HG03025 (cell line): ENCODE results near the gene GATB.
"Not testable (repeated sequence)": the region's sequence is repeated elsewhere in the genome, so short reads cannot be mapped to it uniquely, and the experiment has no call there.

ENCODE experiments used
- ATAC-seq: cut with Tn5 transposase; IDR thresholded peaks from one replicate; pipeline ENCODE4 v1.9.1; 2021; ENCODE audit warnings: mild to moderate bottlenecking, moderate library complexity; ENCODE audit not compliant: unreplicated experiment, low FRiP score

GATB gene

GRCh38 chr4:151736852-151737251, 24.0 kb downstream of the GATB start:
- not testable (repeated sequence) for ATAC-seq

GRCh38 chr4:151736361-151736760, 24.4 kb downstream of the GATB start:
- no peak for ATAC-seq

- ATAC-seq: not testable (repeated sequence)
Observed at GRCh38 chr4:151731670-151732069, 29.1 kb downstream of the GATB start.

GRCh38 chr4:151729731-151730559, 30.9 kb downstream of the GATB start:
- no peak for ATAC-seq

GRCh38 chr4:151728679-151729078, 32.1 kb downstream of the GATB start:
- no peak for ATAC-seq

- ATAC-seq: no peak
Observed at GRCh38 chr4:151728006-151728405, 32.8 kb downstream of the GATB start.

GRCh38 chr4:151727365-151727764, 33.4 kb downstream of the GATB start:
- ATAC-seq: no peak

GRCh38 chr4:151725087-151725486, 35.7 kb downstream of the GATB start:
- no peak for ATAC-seq

- no peak for ATAC-seq
Observed at GRCh38 chr4:151721916-151722315, 38.9 kb downstream of the GATB start.

GRCh38 chr4:151721466-151721865, 39.3 kb downstream of the GATB start:
- ATAC-seq: no peak

- no peak for ATAC-seq
Observed at GRCh38 chr4:151719956-151720334, 40.9 kb downstream of the GATB start.

- no peak for ATAC-seq
Observed at GRCh38 chr4:151718984-151719955, 41.5 kb downstream of the GATB start.

- ATAC-seq: no peak
Observed at GRCh38 chr4:151717909-151718628, 42.7 kb downstream of the GATB start.

DNA sequence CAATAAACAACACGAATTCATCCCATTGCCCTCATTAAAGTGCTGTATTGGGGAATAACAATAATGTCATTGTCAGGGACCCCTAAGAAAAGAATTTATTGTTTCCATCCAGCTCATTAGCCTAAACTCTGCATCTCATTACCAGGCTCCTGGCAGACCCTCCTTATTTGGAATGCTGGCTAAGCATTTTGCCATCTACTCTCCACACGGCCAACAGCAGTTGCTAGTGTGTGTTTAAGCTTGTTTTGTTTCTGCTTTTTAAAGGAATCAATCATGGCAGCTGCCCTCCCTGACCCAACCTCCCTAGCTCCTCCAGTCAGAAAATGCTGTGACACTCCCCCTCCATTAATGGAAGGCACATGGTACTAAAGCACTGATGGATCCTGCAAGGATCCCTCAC, 43.5 kb downstream of the GATB start:
- no peak for ATAC-seq

DNA sequence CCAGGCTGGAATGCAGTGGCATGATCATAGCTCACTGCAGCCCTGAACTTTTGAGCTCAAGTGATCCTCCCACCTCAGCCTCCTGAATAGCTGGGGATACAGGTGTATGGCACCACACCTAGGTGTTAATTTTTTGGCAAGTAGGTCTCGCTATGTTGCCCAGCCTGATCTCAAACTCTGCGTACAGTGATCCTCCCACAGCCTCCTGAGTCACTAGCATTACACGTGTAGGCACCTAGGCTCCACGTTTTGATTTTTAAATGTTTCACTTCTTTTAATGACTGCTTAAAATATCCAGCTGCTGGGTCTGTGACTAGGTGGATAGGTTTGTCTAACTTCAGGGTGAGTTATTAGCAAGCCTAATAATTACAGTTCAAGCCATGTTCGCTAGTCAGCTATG, 44.5 kb downstream of the GATB start:
- no peak for ATAC-seq

DNA sequence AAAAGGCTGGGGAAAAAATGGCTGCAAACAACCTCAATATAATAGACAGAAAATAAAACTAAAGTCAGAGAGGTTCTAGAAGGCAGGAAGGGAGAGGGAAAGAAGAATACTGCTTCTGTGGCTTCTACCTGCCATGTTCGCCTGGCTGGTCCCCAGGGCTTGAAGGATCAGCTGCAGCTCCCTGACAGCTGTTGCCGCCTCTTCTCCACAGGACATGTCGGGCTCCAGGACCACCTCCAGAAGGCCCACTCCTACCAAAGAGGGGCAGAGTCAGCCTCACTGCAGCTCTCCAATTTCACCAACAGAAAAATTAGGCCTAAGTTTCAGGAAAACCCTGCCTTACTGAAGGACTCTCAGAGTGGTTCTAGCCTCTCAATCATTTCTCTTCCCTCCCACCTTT, 44.9 kb downstream of the GATB start:
- ATAC-seq: no peak

DNA sequence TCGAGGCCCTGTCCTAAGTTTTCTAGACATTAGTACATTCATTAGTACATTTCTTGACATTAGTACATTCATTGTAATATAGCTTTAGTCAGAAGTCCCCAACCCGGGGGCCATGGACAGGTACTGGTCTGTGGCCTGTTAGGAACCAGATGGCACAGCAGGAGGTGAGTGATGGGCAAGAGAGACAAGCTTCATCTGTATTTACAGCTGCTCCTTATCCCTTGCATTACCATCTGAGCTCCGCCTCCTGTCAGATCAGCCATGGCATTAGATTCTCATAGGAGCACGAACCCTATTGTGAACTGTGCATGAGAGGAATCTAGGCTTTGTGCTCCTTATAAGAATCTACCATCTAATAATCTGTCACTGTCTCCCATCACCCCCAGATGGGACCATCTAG, 48.0 kb downstream of the GATB start:
- ATAC-seq: no peak

- ATAC-seq: no peak
Observed at GRCh38 chr4:151711646-151712045, 49.2 kb downstream of the GATB start.

- no peak for ATAC-seq
Observed at GRCh38 chr4:151709587-151709986, 51.2 kb downstream of the GATB start.

DNA sequence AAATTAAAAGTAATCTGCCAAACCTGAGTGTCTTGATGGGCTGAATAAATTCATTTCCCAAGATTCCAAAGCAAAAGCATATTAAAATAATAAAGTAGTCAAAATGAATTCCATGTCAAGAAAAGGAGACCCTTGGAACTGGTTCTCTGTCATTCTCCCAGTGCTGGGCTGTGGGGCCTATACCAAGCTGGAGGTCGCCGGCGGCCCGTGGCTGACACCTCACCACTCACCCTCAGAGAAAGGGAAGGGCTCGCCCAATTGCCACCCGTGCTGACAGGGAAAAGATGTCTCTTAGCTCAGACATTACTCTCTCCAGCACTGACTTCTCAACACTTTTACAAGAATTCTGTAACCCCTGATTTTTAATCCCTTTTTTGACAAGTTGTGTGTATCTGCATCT, 51.7 kb downstream of the GATB start:
- no peak for ATAC-seq

- no peak for ATAC-seq
Observed at GRCh38 chr4:151708100-151708499, 52.7 kb downstream of the GATB start.
